Omental fat pad (tissue), 4 donors: ENCODE measurements around the gene ATP6V0A1. TPM values are rescaled to one million over a fixed set of nuclear protein-coding genes. Genes with fewer than 3 reads are reported as not detected.

Experiments
- ATAC-seq: fragments of 150-250 bp; one replicate; pipeline ENCODE4 v1.9.1; 2016; ENCODE audit warnings: mild to moderate bottlenecking, moderate library complexity; ENCODE audit not compliant: low FRiP score
- DNase-seq: peaks from one replicate; pipeline ENCODE4 v3.0.0-alpha.2; 2019; ENCODE audit warnings: low spot score
- CTCF ChIP-seq, 3 donors: fragments of 450-650 bp; IDR thresholded peaks; one replicate each; pipeline ENCODE4 v1.5.1; 2016 to 2017; ENCODE audit warnings: antibody characterized with exemption in 3 of 3, mild to moderate bottlenecking in 3 of 3, moderate library complexity in 2 of 3
- total RNA-seq, 4 donors: library from RNA; depleted of rRNA; stranded (reverse); fragments of >200 nt; gene quantifications; one replicate each; pipeline ENCODE4 v1.1.0, GENCODE V29; 2016

Gene ATP6V0A1
- total RNA-seq, 4 donors from 2014 or later, result 76.7 to 106 (median 89.2) TPM

GRCh38 chr17:42502926-42503325 lies 44.2 kb downstream of the ATP6V0A1 start:
- no peak for DNase-seq
- TF ChIP-seq CTCF (IDR thresholded peaks at IDR 0.05), result no peak
- no peak for ATAC-seq

GRCh38 chr17:42507671-42508070 lies 49.0 kb downstream of the ATP6V0A1 start:
- DNase-seq (no peak), ATAC-seq (no peak)
- no peak for TF ChIP-seq CTCF (IDR thresholded peaks at IDR 0.05)

- ATAC-seq (no peak), DNase-seq (no peak)
- TF ChIP-seq CTCF (IDR thresholded peaks at IDR 0.05), result no peak
These were observed 49.9 kb downstream of the ATP6V0A1 start for GRCh38 chr17:42508426-42509165.

- DNase-seq, result no peak
- no peak for TF ChIP-seq CTCF (IDR thresholded peaks at IDR 0.05)
- ATAC-seq, result no peak
These were observed 50.7 kb downstream of the ATP6V0A1 start for GRCh38 chr17:42509409-42509808.

- DNase-seq (no peak), ATAC-seq (no peak)
- no peak for TF ChIP-seq CTCF (IDR thresholded peaks at IDR 0.05)
These were observed 51.2 kb downstream of the ATP6V0A1 start for GRCh38 chr17:42509841-42510240.

GRCh38 chr17:42512246-42512645 lies 53.6 kb downstream of the ATP6V0A1 start:
- TF ChIP-seq CTCF (IDR thresholded peaks at IDR 0.05), result no peak
- DNase-seq, result no peak
- ATAC-seq, result no peak

GRCh38 chr17:42512733-42513251 lies 54.1 kb downstream of the ATP6V0A1 start:
- TF ChIP-seq CTCF (IDR thresholded peaks at IDR 0.05), result no peak
- DNase-seq (no peak), ATAC-seq (no peak)
